Fibroblast of lung (primary cell): ENCODE data around the gene EXOSC3.
"Not testable (repeated sequence)": the region's sequence is repeated elsewhere in the genome, so short reads cannot be mapped to it uniquely, and the experiment has no call there.

Experiments
- EZH2 ChIP-seq: IDR thresholded peaks from 2 replicates; pipeline ENCODE4 v1.5.1; 2012; ENCODE audit warnings: low read length, control low read depth, mild to moderate bottlenecking; ENCODE audit errors: missing control alignments
- TF ChIP-seq, protein P1 (sequence below), 2 donors: IDR thresholded peaks in 1 of 2; conservative IDR thresholded peaks in 1 of 2; 1 replicate in 1 of 2; 2 replicates in 1 of 2; pipeline ENCODE4 v1.5.1; 2011 to 2012; ENCODE audit warnings: low read length in 2 of 2, control low read depth in 1 of 2, inconsistent platforms in 1 of 2, low read depth in 1 of 2, mild to moderate bottlenecking in 1 of 2

- TF ChIP-seq, protein P1, sequence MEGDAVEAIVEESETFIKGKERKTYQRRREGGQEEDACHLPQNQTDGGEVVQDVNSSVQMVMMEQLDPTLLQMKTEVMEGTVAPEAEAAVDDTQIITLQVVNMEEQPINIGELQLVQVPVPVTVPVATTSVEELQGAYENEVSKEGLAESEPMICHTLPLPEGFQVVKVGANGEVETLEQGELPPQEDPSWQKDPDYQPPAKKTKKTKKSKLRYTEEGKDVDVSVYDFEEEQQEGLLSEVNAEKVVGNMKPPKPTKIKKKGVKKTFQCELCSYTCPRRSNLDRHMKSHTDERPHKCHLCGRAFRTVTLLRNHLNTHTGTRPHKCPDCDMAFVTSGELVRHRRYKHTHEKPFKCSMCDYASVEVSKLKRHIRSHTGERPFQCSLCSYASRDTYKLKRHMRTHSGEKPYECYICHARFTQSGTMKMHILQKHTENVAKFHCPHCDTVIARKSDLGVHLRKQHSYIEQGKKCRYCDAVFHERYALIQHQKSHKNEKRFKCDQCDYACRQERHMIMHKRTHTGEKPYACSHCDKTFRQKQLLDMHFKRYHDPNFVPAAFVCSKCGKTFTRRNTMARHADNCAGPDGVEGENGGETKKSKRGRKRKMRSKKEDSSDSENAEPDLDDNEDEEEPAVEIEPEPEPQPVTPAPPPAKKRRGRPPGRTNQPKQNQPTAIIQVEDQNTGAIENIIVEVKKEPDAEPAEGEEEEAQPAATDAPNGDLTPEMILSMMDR (conservative IDR thresholded peaks at IDR 0.05 in 1 of 2, IDR thresholded peaks at IDR 0.05 in 1 of 2; ENCODE audit: low read depth in 1 of 2, low read length in 2 of 2), result not testable (repeated sequence)
- not testable (repeated sequence) for TF ChIP-seq EZH2
These were observed 32.8 kb downstream of the EXOSC3 start for GRCh38 chr9:37752112-37752511.
